CD4-positive, alpha-beta memory T cell (primary cell): ENCODE results near the gene TNK2. TPM values are rescaled to one million over a fixed set of nuclear protein-coding genes. Genes with fewer than 3 reads are reported as not detected.

Source experiments
- CTCF ChIA-PET: fragments of 350-600 bp; sonication (Branson Sonifier 250); formaldehyde crosslinking; loops from one replicate; lab custom pipeline; 2021; ENCODE audit warnings: inconsistent platforms; ENCODE audit not compliant: partially characterized antibody; lab: Charles Lee
- POLR2A ChIA-PET: fragments of 350-600 bp; sonication (Branson Sonifier 250); formaldehyde crosslinking; loops from one replicate; lab custom pipeline; 2021; ENCODE audit not compliant: partially characterized antibody; lab: Charles Lee
- DNase-seq, 5 donors: peaks; one replicate each; pipeline versions ENCODE4 v3.0.0 to v3.0.0-alpha.2; 2020 to 2022; ENCODE audit warnings: mixed read lengths in 1 of 5
- H3K27ac ChIP-seq: one replicate; pipeline ENCODE4 v1.7.0; 2013; ENCODE audit warnings: low read depth, low read length
- H3K27me3 ChIP-seq: 2 replicates; pipeline ENCODE4 v1.7.0; 2013; ENCODE audit warnings: mild to moderate bottlenecking, low read length, moderate library complexity; ENCODE audit not compliant: insufficient read depth
- H3K36me3 ChIP-seq: 2 replicates; pipeline ENCODE4 v1.7.0; 2013; ENCODE audit warnings: mild to moderate bottlenecking, low read length, moderate library complexity; ENCODE audit not compliant: insufficient read depth
- H3K4me1 ChIP-seq: 2 replicates; pipeline ENCODE4 v1.7.0; 2013; ENCODE audit warnings: mild to moderate bottlenecking, low read length, moderate library complexity; ENCODE audit not compliant: insufficient read depth
- H3K4me3 ChIP-seq, 2 donors: one replicate each; pipeline ENCODE4 v1.7.0; 2013; ENCODE audit warnings: low read length in 2 of 2, mild to moderate bottlenecking in 1 of 2
- H3K9me3 ChIP-seq, 2 donors: one replicate each; pipeline ENCODE4 v1.7.0; 2013; ENCODE audit warnings: low read length in 2 of 2, control low read depth in 1 of 2; ENCODE audit not compliant: control insufficient read depth in 1 of 2
- H3K27ac Mint-ChIP-seq, 7 donors: one replicate each; pipeline ENCODE4 v1.8.0; 2020 to 2021; ENCODE audit warnings: mixed read lengths in 7 of 7, mild to moderate bottlenecking in 6 of 7, inconsistent platforms in 3 of 7, moderate library complexity in 3 of 7
- H3K27me3 Mint-ChIP-seq, 2 donors: one replicate each; pipeline ENCODE4 v1.8.0; 2020 to 2021; ENCODE audit warnings: mixed read lengths in 2 of 2
- H3K36me3 Mint-ChIP-seq, 2 donors: one replicate each; pipeline ENCODE4 v1.8.0; 2020 to 2021; ENCODE audit warnings: mixed read lengths in 2 of 2, inconsistent platforms in 1 of 2, mild to moderate bottlenecking in 1 of 2
- H3K4me1 Mint-ChIP-seq, 4 donors: one replicate each; pipeline ENCODE4 v1.8.0; 2020 to 2021; ENCODE audit warnings: mixed read lengths in 4 of 4, mild to moderate bottlenecking in 1 of 4
- H3K4me3 Mint-ChIP-seq, 8 donors: one replicate each; pipeline ENCODE4 v1.8.0; 2020 to 2021; ENCODE audit warnings: mixed read lengths in 8 of 8, mild to moderate bottlenecking in 7 of 8, moderate library complexity in 6 of 8, inconsistent platforms in 3 of 8
- H3K9me3 Mint-ChIP-seq, 8 donors: one replicate each; pipeline ENCODE4 v1.8.0; 2020 to 2021; ENCODE audit warnings: mixed read lengths in 8 of 8, mild to moderate bottlenecking in 5 of 8, inconsistent platforms in 3 of 8, moderate library complexity in 1 of 8
- intact Hi-C: fragments of 100-400 bp; cut with micrococcal nuclease; formaldehyde crosslinking; loops from one replicate; pipeline ENCODE4 v1.15.1; 2023
- polyA plus RNA-seq, 2 donors: library from polyadenylated mRNA; unstranded; fragments of 300-500 nt; fragmentation: Illumina TruSeq; gene quantifications; one replicate each; pipeline ENCODE4 v1.2.3, GENCODE V29; 2021
- total RNA-seq, 2 experiments: library from RNA; stranded (reverse); gene quantifications; one replicate each; pipeline ENCODE4 v1.2.3, GENCODE V29; 2021

Gene TNK2
- total and polyA plus RNA-seq, 4 experiments from 2014 or later = 0.18 to 164 (median 69.9) TPM

DNA sequence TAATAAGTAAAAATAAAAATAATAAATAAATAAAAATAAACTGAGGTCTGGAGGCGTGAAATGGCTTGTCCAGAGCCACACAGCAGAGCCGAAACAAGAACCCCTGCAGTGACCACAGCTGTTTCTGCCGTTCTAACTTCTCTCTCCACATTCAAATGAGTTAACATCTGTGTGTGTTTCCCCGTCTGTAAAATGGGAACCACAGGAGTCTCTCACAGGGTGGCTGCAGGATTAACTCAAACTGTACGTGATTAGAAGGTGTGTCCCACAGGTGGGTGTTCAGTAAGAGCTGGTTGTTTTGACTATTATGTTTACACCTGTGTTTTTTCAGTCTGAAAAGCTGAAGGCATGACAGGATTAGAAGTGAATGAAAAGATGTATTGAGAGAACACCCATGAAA lies 69.6 kb downstream of the TNK2 start:
- H3K4me3 ChIP-seq = no peak overlapping the region
- no peaks in the 10 kb centered on the region for H3K36me3 ChIP-seq
- no peak for DNase-seq
- POLR2A ChIA-PET = no interaction called here
- no peaks in the 10 kb centered on the region for H3K9me3 ChIP-seq
- Mint-ChIP-seq H3K27ac (no peak overlapping the region), H3K36me3 (no peaks in the 10 kb centered on the region), H3K4me1 (no peaks in the 10 kb centered on the region), H3K4me3 (no peak overlapping the region), H3K27me3 (peaks cover 0 to 3% of the 10 kb centered on the region in 2 donors), H3K9me3 (no peaks in the 10 kb centered on the region)
- H3K4me1 ChIP-seq = no peaks in the 10 kb centered on the region
- no peak overlapping the region for H3K27ac ChIP-seq
- CTCF ChIA-PET = interaction anchor here (5.0 kb wide), 1 partner anchor 12 kb away, joined by 49 read pairs; no protein-coding TSS in a partner anchor
- H3K27me3 ChIP-seq = no peaks in the 10 kb centered on the region
- intact Hi-C loops = no loop called here

DNA sequence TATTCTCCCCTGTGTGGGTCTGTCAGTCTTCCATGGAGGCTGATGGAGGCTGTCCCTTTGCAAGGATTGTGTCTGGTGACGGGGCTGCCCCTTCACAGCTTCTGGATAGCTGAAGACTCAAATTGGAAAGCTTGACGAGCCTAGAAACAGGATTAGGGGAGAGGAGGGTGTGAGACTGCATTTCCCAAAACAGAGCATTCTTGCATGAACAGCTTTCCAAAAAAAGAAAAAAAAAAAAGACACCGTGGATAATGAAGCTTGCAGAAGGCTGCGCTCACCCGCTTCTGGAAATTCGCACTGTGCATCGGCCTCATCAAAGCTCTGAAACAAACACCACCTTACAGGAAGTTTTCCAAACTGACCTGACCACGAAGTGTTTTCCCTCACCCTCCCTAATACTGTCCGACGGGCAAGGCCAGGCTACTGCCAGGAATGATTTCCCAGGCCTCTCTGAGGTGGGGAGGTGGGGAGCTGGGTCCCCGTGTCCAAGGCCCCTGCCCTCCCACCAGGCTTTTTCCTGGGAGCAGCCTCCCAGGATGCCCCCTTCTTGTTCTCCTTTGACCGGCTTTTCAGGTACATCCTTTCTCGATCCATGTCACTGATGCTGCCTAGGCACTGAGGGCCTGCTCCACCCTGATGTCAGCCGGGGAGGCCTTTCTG lies 71.7 kb downstream of the TNK2 start:
- no peaks in the 10 kb centered on the region for H3K4me1 Mint-ChIP-seq
- ChIA-PET CTCF (interaction anchor here (1.0 kb wide), 1 partner anchor 14 kb away, joined by 5 read pairs; no protein-coding TSS in a partner anchor), POLR2A (no interaction called here)
- no peak overlapping the region for H3K4me3 Mint-ChIP-seq
- H3K9me3 Mint-ChIP-seq = no peaks in the 10 kb centered on the region
- intact Hi-C loops = no loop called here
- no peaks in the 10 kb centered on the region for H3K9me3 ChIP-seq
- DNase-seq = no peak
- H3K4me1 ChIP-seq = no peaks in the 10 kb centered on the region
- peaks cover 0 to 3% of the 10 kb centered on the region in 2 donors for H3K27me3 Mint-ChIP-seq
- no peaks in the 10 kb centered on the region for H3K36me3 ChIP-seq
- H3K27ac Mint-ChIP-seq = no peak overlapping the region
- no peak overlapping the region for H3K4me3 ChIP-seq
- no peaks in the 10 kb centered on the region for H3K27me3 ChIP-seq
- no peak overlapping the region for H3K27ac ChIP-seq
- H3K36me3 Mint-ChIP-seq = no peaks in the 10 kb centered on the region

DNA sequence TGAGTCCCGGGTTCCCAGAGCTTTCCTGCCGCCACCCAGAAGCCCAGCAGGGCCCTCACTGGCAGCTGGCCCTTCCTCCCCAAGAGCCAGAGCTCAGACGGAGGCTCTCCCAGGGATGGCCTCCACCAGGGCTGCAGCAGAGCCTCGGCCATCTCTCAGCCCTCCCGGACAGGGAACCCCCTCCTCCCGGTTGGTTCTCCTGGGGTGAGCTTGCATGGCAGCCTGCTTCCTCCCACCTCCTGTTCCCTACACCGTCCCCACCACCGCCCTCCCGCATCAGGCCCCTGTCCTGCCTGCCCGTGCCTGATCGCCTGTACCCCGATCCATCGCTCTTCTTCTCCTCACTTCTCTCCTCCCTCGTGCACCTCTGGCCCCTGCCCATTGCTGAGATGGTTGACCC lies 72.6 kb downstream of the TNK2 start:
- Mint-ChIP-seq H3K4me3 (no peak overlapping the region), H3K9me3 (no peaks in the 10 kb centered on the region), H3K4me1 (no peaks in the 10 kb centered on the region), H3K36me3 (no peaks in the 10 kb centered on the region), H3K27ac (no peak overlapping the region), H3K27me3 (peaks cover 0 to 2% of the 10 kb centered on the region in 2 donors)
- Histone ChIP-seq H3K9me3 (no peaks in the 10 kb centered on the region), H3K27me3 (no peaks in the 10 kb centered on the region), H3K36me3 (no peaks in the 10 kb centered on the region), H3K4me3 (no peak overlapping the region), H3K4me1 (no peaks in the 10 kb centered on the region), H3K27ac (no peak overlapping the region)
- ChIA-PET POLR2A (no interaction called here), CTCF (no interaction called here)
- intact Hi-C loops = no loop called here
- no peak for DNase-seq

DNA sequence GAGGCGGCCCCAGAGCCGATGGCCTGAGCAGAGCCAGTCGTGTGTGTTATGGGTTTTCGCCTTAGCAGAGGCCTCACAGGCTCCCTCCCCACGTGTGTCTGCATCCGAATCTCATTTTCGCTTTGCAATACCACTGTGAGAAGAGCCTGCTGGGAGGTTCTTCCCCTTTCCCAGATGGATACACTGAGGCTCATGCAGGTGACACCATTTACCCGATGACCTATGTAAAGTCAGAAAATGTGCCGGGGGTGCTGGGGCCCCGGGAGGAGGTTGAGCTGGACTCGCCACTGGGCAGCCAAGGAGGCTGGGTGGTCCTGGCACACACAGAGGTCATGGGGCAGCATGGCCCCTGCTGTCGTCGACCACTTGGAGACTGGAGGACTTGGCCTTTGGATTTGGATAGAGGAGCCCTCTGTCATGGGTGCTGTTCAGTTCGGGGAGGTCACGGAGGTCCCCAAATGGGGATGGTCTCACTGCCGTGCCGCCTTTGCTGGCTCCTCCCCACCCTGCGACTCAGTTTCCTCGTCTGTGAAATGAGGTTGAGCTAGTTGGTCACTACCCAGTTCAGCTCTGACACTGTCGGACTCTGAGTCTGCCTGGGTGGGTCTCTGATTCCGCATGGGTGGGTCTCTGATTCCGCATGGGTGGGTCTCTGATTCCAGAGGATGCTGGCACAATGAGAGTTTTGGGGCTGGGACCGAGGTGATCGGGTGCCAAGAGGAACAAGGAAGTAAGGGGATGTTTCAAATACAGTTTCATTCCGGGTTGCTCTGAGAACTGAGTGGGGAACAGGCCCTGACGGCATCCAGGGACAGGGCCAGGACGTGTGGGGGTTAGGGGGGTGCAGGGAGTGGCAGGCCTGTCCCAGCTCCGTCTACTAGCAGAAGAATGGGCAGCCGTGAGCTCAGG lies 73.4 kb downstream of the TNK2 start:
- H3K27ac Mint-ChIP-seq = no peak overlapping the region
- CTCF ChIA-PET = interaction anchor here (1.9 kb wide), 1 partner anchor 15 kb away, joined by 7 read pairs; no protein-coding TSS in a partner anchor
- H3K36me3 Mint-ChIP-seq = no peaks in the 10 kb centered on the region
- intact Hi-C loops = no loop called here
- no peak overlapping the region for H3K4me3 ChIP-seq
- DNase-seq = no peak
- no peaks in the 10 kb centered on the region for H3K9me3 ChIP-seq
- POLR2A ChIA-PET = no interaction called here
- no peaks in the 10 kb centered on the region for H3K9me3 Mint-ChIP-seq
- H3K27me3 ChIP-seq = no peaks in the 10 kb centered on the region
- H3K36me3 ChIP-seq = no peaks in the 10 kb centered on the region
- peaks cover 1 to 2% of the 10 kb centered on the region in 2 donors for H3K27me3 Mint-ChIP-seq
- no peak overlapping the region for H3K27ac ChIP-seq
- H3K4me3 Mint-ChIP-seq = no peak overlapping the region
- H3K4me1 Mint-ChIP-seq = no peaks in the 10 kb centered on the region
- no peaks in the 10 kb centered on the region for H3K4me1 ChIP-seq

DNA sequence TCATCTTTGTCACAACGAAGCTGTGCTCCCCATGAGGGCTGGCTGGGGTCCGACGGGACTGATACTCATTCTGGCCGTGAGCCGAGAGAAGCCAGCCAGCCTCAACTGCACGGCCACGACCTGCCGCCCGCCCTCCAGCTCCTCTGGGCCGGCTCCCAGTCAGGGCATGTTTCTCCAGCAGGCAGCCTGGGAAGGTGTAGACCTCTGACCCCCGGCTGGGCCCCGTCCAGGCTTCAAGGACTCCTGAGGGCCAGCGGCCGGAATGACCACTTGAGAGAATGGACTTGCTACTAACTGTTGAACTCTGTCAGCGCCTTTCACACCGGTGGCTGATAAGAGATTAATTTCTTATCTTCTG lies 78.5 kb downstream of the TNK2 start:
- Histone ChIP-seq H3K4me1 (no peaks in the 10 kb centered on the region), H3K9me3 (no peaks in the 10 kb centered on the region), H3K4me3 (no peak overlapping the region), H3K27ac (no peak overlapping the region), H3K36me3 (no peaks in the 10 kb centered on the region), H3K27me3 (no peaks in the 10 kb centered on the region)
- no peaks in the 10 kb centered on the region for H3K4me1 Mint-ChIP-seq
- POLR2A ChIA-PET = no interaction called here
- no peak overlapping the region for H3K4me3 Mint-ChIP-seq
- no peaks in the 10 kb centered on the region for H3K36me3 Mint-ChIP-seq
- intact Hi-C loops = no loop called here
- CTCF ChIA-PET = no interaction called here
- no peak for DNase-seq
- no peaks in the 10 kb centered on the region for H3K9me3 Mint-ChIP-seq
- peaks cover 1% of the 10 kb centered on the region in 2 donors for H3K27me3 Mint-ChIP-seq
- no peak overlapping the region for H3K27ac Mint-ChIP-seq

DNA sequence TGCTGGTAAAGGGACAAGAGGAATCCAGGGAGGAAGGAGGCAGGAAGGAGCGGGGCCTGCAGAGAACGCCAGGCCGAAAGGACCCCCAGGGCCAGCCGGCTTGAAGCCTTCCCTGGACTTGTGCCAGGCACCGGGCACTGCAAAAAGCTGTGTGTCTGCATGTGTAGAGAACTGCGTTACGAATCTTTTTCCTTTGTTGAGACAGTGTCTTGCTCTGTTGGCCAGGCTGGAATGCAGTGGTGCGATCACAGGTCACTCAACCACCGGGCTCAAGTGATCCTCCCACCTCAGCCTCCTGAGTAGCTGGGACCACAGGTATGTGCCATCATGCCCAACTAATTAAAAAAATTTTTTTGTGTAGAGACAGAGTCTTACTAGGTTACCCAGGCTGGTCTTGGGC lies 79.6 kb downstream of the TNK2 start:
- Mint-ChIP-seq H3K4me3 (no peak overlapping the region), H3K36me3 (no peaks in the 10 kb centered on the region), H3K27me3 (peaks cover 1% of the 10 kb centered on the region in 2 donors), H3K4me1 (no peaks in the 10 kb centered on the region), H3K27ac (no peak overlapping the region), H3K9me3 (no peaks in the 10 kb centered on the region)
- POLR2A ChIA-PET = no interaction called here
- intact Hi-C loops = no loop called here
- Histone ChIP-seq H3K9me3 (no peaks in the 10 kb centered on the region), H3K4me3 (no peak overlapping the region), H3K27ac (no peak overlapping the region), H3K36me3 (no peaks in the 10 kb centered on the region), H3K27me3 (no peaks in the 10 kb centered on the region), H3K4me1 (no peaks in the 10 kb centered on the region)
- CTCF ChIA-PET = interaction anchor here (1.4 kb wide), 2 partner anchors 15 to 21 kb away, joined by 3 to 4 read pairs; no protein-coding TSS in a partner anchor
- no peak for DNase-seq
